ENCODE data around the gene DOCK3. TPM values are rescaled to one million over a fixed set of nuclear protein-coding genes. Genes with fewer than 3 reads are reported as not detected.

The DOCK3 gene
- total RNA-seq, 1 experiment from 2014 or later = 5.6 TPM

GRCh38 chr3:51386159-51386851, 711.6 kb downstream of the DOCK3 start:
- peak overlapping the region; percentile 94 for H3K27ac Mint-ChIP-seq
- peaks cover 48% of the 10 kb centered on the region for H3K4me1 Mint-ChIP-seq
- no peak for DNase-seq (ENCODE audit: low spot score)
- POLR2A ChIA-PET = no interaction called here
- H3K36me3 Mint-ChIP-seq = peaks cover 44% of the 10 kb centered on the region
- H3K27me3 Mint-ChIP-seq (ENCODE audit: low read depth) = no peaks in the 10 kb centered on the region
- peak overlapping the region; percentile 92 for H3K4me3 Mint-ChIP-seq
- TF ChIP-seq OVOL2 (CRISPR knock-in tag; IDR thresholded peaks at IDR 0.05; ENCODE audit: borderline replicate concordance) (no peak), EMX1 (CRISPR knock-in tag; IDR thresholded peaks at IDR 0.05) (no peak), TEAD1 (CRISPR knock-in tag; IDR thresholded peaks at IDR 0.05) (no peak), ZNF138 (CRISPR knock-in tag; conservative IDR thresholded peaks at IDR 0.05) (no peak), ELF4 (CRISPR knock-in tag; IDR thresholded peaks at IDR 0.05; ENCODE audit: low read depth) (no peak), HMGA2 (CRISPR knock-in tag; IDR thresholded peaks at IDR 0.05) (no peak), ZNF219 (CRISPR knock-in tag; IDR thresholded peaks at IDR 0.05; ENCODE audit: borderline replicate concordance) (no peak), ARID4B (CRISPR knock-in tag; IDR thresholded peaks at IDR 0.05; ENCODE audit: borderline replicate concordance) (no peak), CBFB (CRISPR knock-in tag; IDR thresholded peaks at IDR 0.05; ENCODE audit: low read depth) (no peak), SMAD3 (CRISPR knock-in tag; IDR thresholded peaks at IDR 0.05; ENCODE audit: borderline replicate concordance) (no peak), ZNF232 (CRISPR knock-in tag; IDR thresholded peaks at IDR 0.05) (no peak), ESRRA (CRISPR knock-in tag; IDR thresholded peaks at IDR 0.05; ENCODE audit: borderline replicate concordance) (no peak), FOXK1 (CRISPR knock-in tag; IDR thresholded peaks at IDR 0.05) (no peak), ZNF121 (CRISPR knock-in tag; IDR thresholded peaks at IDR 0.05) (no peak), USF1 (CRISPR knock-in tag; IDR thresholded peaks at IDR 0.05) (no peak)
- TF ChIP-seq, protein P1, sequence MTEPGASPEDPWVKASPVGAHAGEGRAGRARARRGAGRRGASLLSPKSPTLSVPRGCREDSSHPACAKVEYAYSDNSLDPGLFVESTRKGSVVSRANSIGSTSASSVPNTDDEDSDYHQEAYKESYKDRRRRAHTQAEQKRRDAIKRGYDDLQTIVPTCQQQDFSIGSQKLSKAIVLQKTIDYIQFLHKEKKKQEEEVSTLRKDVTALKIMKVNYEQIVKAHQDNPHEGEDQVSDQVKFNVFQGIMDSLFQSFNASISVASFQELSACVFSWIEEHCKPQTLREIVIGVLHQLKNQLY (CRISPR knock-in tag; IDR thresholded peaks at IDR 0.05) = no peak
- TF ChIP-seq, protein P2, sequence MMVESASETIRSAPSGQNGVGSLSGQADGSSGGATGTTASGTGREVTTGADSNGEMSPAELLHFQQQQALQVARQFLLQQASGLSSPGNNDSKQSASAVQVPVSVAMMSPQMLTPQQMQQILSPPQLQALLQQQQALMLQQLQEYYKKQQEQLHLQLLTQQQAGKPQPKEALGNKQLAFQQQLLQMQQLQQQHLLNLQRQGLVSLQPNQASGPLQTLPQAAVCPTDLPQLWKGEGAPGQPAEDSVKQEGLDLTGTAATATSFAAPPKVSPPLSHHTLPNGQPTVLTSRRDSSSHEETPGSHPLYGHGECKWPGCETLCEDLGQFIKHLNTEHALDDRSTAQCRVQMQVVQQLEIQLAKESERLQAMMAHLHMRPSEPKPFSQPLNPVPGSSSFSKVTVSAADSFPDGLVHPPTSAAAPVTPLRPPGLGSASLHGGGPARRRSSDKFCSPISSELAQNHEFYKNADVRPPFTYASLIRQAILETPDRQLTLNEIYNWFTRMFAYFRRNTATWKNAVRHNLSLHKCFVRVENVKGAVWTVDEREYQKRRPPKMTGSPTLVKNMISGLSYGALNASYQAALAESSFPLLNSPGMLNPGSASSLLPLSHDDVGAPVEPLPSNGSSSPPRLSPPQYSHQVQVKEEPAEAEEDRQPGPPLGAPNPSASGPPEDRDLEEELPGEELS (CRISPR knock-in tag; IDR thresholded peaks at IDR 0.05) = no peak
- TF ChIP-seq, protein P3, sequence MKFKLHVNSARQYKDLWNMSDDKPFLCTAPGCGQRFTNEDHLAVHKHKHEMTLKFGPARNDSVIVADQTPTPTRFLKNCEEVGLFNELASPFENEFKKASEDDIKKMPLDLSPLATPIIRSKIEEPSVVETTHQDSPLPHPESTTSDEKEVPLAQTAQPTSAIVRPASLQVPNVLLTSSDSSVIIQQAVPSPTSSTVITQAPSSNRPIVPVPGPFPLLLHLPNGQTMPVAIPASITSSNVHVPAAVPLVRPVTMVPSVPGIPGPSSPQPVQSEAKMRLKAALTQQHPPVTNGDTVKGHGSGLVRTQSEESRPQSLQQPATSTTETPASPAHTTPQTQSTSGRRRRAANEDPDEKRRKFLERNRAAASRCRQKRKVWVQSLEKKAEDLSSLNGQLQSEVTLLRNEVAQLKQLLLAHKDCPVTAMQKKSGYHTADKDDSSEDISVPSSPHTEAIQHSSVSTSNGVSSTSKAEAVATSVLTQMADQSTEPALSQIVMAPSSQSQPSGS (CRISPR knock-in tag; IDR thresholded peaks at IDR 0.05; ENCODE audit: borderline replicate concordance, low read depth) = no peak
- TF ChIP-seq, protein P4, sequence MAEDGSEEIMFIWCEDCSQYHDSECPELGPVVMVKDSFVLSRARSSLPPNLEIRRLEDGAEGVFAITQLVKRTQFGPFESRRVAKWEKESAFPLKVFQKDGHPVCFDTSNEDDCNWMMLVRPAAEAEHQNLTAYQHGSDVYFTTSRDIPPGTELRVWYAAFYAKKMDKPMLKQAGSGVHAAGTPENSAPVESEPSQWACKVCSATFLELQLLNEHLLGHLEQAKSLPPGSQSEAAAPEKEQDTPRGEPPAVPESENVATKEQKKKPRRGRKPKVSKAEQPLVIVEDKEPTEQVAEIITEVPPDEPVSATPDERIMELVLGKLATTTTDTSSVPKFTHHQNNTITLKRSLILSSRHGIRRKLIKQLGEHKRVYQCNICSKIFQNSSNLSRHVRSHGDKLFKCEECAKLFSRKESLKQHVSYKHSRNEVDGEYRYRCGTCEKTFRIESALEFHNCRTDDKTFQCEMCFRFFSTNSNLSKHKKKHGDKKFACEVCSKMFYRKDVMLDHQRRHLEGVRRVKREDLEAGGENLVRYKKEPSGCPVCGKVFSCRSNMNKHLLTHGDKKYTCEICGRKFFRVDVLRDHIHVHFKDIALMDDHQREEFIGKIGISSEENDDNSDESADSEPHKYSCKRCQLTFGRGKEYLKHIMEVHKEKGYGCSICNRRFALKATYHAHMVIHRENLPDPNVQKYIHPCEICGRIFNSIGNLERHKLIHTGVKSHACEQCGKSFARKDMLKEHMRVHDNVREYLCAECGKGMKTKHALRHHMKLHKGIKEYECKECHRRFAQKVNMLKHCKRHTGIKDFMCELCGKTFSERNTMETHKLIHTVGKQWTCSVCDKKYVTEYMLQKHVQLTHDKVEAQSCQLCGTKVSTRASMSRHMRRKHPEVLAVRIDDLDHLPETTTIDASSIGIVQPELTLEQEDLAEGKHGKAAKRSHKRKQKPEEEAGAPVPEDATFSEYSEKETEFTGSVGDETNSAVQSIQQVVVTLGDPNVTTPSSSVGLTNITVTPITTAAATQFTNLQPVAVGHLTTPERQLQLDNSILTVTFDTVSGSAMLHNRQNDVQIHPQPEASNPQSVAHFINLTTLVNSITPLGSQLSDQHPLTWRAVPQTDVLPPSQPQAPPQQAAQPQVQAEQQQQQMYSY (CRISPR knock-in tag; IDR thresholded peaks at IDR 0.05) = no peak
- no peak for ATAC-seq
- H3K9me3 Mint-ChIP-seq = no peaks in the 10 kb centered on the region
- CTCF ChIA-PET = interaction anchor here (1.7 to 2.0 kb wide), 2 partner anchors 15 to 770 kb away, joined by 9 to 16 read pairs; partner anchors contain the start of gene MAPKAPK3

Measured in WTC11 (cell line).